MCF 10A (cell line): Measurements from ENCODE around the gene RGS13. TPM values are rescaled to one million over a fixed set of nuclear protein-coding genes. Genes with fewer than 3 reads are reported as not detected.
"Not testable (repeated sequence)": the region's sequence is repeated elsewhere in the genome, so short reads cannot be mapped to it uniquely, and the experiment has no call there.

Experiments
- BruUV-seq: library from RNA; stranded (reverse); fragments of 400-500 nt; replicated peaks from 2 replicates; lab custom pipeline; 2021; lab: Mats Ljungman, UMichigan
- CTCF ChIA-PET: fragments of 300-600 bp; sonication (Branson Sonifier 250); formaldehyde crosslinking; extraction: SDS; loops from one replicate; lab custom pipeline; 2021; ENCODE audit warnings: antibody characterized with exemption, inconsistent platforms; lab: Yijun Ruan, JAX
- POLR2A ChIA-PET: fragments of 300-600, 350-650 bp; sonication (Branson Sonifier 250); formaldehyde crosslinking; extraction: SDS; loops from one replicate; lab custom pipeline; 2020; ENCODE audit warnings: antibody characterized with exemption, inconsistent platforms; lab: Yijun Ruan, JAX
- DNase-seq: peaks from one replicate; pipeline ENCODE4 v3.0.0-alpha.2; 2018; ENCODE audit not compliant: unreplicated experiment
- H3K27ac Mint-ChIP-seq: one replicate; pipeline ENCODE4 v1.8.0; 2022; ENCODE audit warnings: mild to moderate bottlenecking, low read depth, mixed read lengths; ENCODE audit not compliant: unreplicated experiment
- H3K27me3 Mint-ChIP-seq: one replicate; pipeline ENCODE4 v1.8.0; 2022; ENCODE audit warnings: mixed read lengths; ENCODE audit not compliant: insufficient read depth, unreplicated experiment
- H3K36me3 Mint-ChIP-seq: one replicate; pipeline ENCODE4 v1.8.0; 2022; ENCODE audit warnings: mild to moderate bottlenecking, moderate library complexity, mixed read lengths; ENCODE audit not compliant: insufficient read depth, unreplicated experiment
- H3K4me1 Mint-ChIP-seq: one replicate; pipeline ENCODE4 v1.8.0; 2022; ENCODE audit warnings: mixed read lengths; ENCODE audit not compliant: insufficient read depth, unreplicated experiment
- H3K4me3 Mint-ChIP-seq: one replicate; pipeline ENCODE4 v1.8.0; 2022; ENCODE audit warnings: mild to moderate bottlenecking, moderate library complexity, mixed read lengths; ENCODE audit not compliant: unreplicated experiment
- H3K9me3 Mint-ChIP-seq: one replicate; pipeline ENCODE4 v1.8.0; 2022; ENCODE audit warnings: mixed read lengths; ENCODE audit not compliant: unreplicated experiment
- CTCF ChIP-seq: fragments of 200-600 bp; IDR thresholded peaks from one replicate; pipeline ENCODE4 v1.8.0; 2022; ENCODE audit warnings: antibody characterized with exemption, mild to moderate bottlenecking; ENCODE audit not compliant: unreplicated experiment
- intact Hi-C: fragments of 100-400 bp; cut with micrococcal nuclease; formaldehyde crosslinking; loops from 2 replicates; pipeline ENCODE4 v1.14.1; 2022
- total RNA-seq: library from RNA; stranded (reverse); gene quantifications from 2 replicates; pipeline ENCODE4 v1.2.3, GENCODE V29; 2022

Gene RGS13
- total RNA-seq, 1 experiment from 2014 or later = not detected

DNA sequence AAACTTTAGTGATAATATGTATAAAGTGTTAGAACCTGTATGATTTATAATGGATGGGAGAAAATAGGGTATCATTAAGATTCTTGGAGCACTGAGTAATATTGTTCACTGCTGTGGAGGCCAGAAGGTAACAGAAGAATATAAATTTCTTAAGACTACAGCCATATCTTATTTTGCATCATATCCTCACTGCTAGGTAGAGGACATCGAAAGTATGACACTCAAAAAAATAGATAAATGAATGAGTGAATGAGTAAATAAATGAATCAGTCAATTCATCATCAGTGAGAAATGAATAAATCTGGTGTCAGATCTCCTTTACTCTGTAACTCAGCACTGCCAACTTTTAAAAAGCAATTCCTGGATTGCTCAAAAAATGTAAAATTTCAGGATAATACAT lies 33.2 kb downstream of the RGS13 start:
- Mint-ChIP-seq H3K36me3 (no peaks in the 10 kb centered on the region), H3K4me3 (no peak overlapping the region), H3K9me3 (peaks cover 7% of the 10 kb centered on the region), H3K4me1 (no peaks in the 10 kb centered on the region), H3K27ac (no peak overlapping the region), H3K27me3 (no peaks in the 10 kb centered on the region)
- intact Hi-C loops = no loop called here
- TF ChIP-seq CTCF = no peak
- no peak for DNase-seq
- BruUV-seq = no TSS peak
- CTCF ChIA-PET = no interaction called here
- POLR2A ChIA-PET = no interaction called here

DNA sequence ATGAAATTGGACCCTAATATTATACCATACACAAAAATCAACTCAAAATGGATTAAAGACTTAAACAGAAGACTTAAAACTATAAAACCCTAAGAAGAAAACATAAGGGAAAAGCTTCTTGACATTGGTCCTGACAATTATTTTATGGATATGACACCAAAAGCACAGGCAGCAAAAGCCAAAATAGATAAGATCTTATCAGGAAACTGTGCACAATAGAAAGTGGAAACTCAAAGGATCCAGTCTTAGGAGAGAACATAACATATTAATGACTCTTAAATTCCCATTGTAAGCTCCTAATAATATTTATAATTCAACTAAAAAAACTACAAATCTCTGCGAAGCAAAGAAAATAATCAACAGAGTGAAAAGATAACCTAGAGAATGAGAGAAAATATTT lies 39.8 kb downstream of the RGS13 start:
- no TSS peak for BruUV-seq
- CTCF ChIA-PET = interaction anchor here (0.7 kb wide), 1 partner anchor 96 kb away, joined by 3 read pairs; no protein-coding TSS in a partner anchor
- POLR2A ChIA-PET = no interaction called here
- Mint-ChIP-seq H3K4me1 (no peaks in the 10 kb centered on the region), H3K27ac (no peak overlapping the region), H3K4me3 (no peak overlapping the region), H3K9me3 (no peaks in the 10 kb centered on the region), H3K36me3 (no peaks in the 10 kb centered on the region), H3K27me3 (no peaks in the 10 kb centered on the region)
- no peak for DNase-seq
- no peak for TF ChIP-seq CTCF
- intact Hi-C loops = no loop called here

DNA sequence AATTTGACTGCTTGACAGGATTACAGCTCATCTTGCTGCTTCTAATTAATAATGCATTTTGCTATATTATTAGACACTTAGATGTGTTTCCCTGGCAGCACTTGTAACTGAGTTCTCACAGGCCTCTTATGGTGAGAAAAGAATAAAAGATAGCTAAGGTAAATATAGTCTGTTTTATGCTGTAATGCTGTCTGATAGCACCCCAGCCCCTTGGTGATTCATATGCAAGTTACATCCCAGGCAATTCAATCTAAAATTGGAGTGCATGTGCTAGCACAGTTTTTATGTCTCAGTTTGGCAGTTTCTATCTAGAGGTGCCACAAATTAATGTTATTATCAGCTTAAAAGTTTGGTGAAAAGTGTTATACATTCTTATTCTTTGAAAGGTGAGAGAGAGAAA lies 42.2 kb downstream of the RGS13 start:
- CTCF ChIA-PET = interaction anchor here (1.1 kb wide), 1 partner anchor 341 kb away, joined by 8 read pairs; no protein-coding TSS in a partner anchor
- Mint-ChIP-seq H3K9me3 (no peaks in the 10 kb centered on the region), H3K27me3 (no peaks in the 10 kb centered on the region), H3K4me3 (no peak overlapping the region), H3K36me3 (no peaks in the 10 kb centered on the region), H3K27ac (no peak overlapping the region), H3K4me1 (no peaks in the 10 kb centered on the region)
- intact Hi-C loops = no loop called here
- TF ChIP-seq CTCF = no peak
- no TSS peak for BruUV-seq
- DNase-seq = no peak
- POLR2A ChIA-PET = no interaction called here

DNA sequence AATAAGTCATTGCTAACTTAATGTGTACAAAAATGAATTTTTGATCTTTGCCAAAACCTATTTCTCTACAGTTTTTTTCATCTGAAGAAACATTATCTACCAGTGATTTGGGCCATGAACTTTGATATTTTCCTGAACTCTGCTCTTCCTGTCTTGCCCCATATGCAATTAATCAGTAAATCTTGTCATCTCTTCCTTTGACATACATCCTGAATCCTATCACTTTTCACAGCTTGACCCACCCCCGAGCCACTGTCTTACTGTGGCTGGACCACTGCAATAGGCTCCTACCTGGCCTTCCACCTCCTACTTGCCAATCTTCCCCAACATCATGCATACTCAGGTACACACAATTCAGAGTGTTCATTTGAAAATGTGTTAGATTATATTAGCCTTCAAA lies 46.4 kb downstream of the RGS13 start:
- H3K36me3 Mint-ChIP-seq = no peaks in the 10 kb centered on the region
- intact Hi-C loops = no loop called here
- H3K27me3 Mint-ChIP-seq = no peaks in the 10 kb centered on the region
- ChIA-PET CTCF (no interaction called here), POLR2A (no interaction called here)
- no peak overlapping the region for H3K27ac Mint-ChIP-seq
- H3K4me1 Mint-ChIP-seq = no peaks in the 10 kb centered on the region
- BruUV-seq = no TSS peak
- H3K4me3 Mint-ChIP-seq = no peak overlapping the region
- TF ChIP-seq CTCF = no peak
- peaks cover 16% of the 10 kb centered on the region for H3K9me3 Mint-ChIP-seq
- DNase-seq = no peak

- BruUV-seq, H3K4me1 Mint-ChIP-seq, POLR2A ChIA-PET, CTCF ChIA-PET, DNase-seq, H3K36me3 Mint-ChIP-seq, intact Hi-C loops, H3K4me3 Mint-ChIP-seq, H3K27ac Mint-ChIP-seq, H3K27me3 Mint-ChIP-seq: not testable (repeated sequence)
- peaks cover 20% of the 10 kb centered on the region for H3K9me3 Mint-ChIP-seq
Measured at GRCh38 chr1:192683081-192683480, 47.1 kb downstream of the RGS13 start.
